Chondrocyte (in vitro differentiated cells): ENCODE measurements around the gene USP24. TPM values are rescaled to one million over a fixed set of nuclear protein-coding genes. Genes with fewer than 3 reads are reported as not detected.

Source experiments
- DNase-seq: peaks from one replicate; pipeline ENCODE4 v3.0.0; 2021; ENCODE audit warnings: mixed read lengths, low spot score
- H3K27ac Mint-ChIP-seq: one replicate; pipeline ENCODE4 v1.8.0; 2021; ENCODE audit warnings: mild to moderate bottlenecking, moderate library complexity, mixed read lengths; ENCODE audit not compliant: unreplicated experiment
- H3K27me3 Mint-ChIP-seq: 2 replicates; pipeline ENCODE4 v1.8.0; 2021; ENCODE audit warnings: low read depth, mixed read lengths
- H3K36me3 Mint-ChIP-seq: 2 replicates; pipeline ENCODE4 v1.8.0; 2021; ENCODE audit warnings: low read depth, mixed read lengths
- H3K4me1 Mint-ChIP-seq: 2 replicates; pipeline ENCODE4 v1.8.0; 2021; ENCODE audit warnings: low read depth, mild to moderate bottlenecking, mixed read lengths
- H3K4me3 Mint-ChIP-seq: one replicate; pipeline ENCODE4 v1.8.0; 2021; ENCODE audit warnings: mild to moderate bottlenecking, moderate library complexity, mixed read lengths; ENCODE audit not compliant: unreplicated experiment
- H3K9me3 Mint-ChIP-seq: 2 replicates; pipeline ENCODE4 v1.8.0; 2021; ENCODE audit warnings: low read depth, mixed read lengths
- total RNA-seq: library from RNA; stranded (reverse); gene quantifications from 3 replicates; pipeline ENCODE4 v1.2.1, GENCODE V29; 2021
- TF ChIP-seq, protein P1 (sequence below): fragments of 200-600 bp; sonication (generic); IDR thresholded peaks from 2 replicates; pipeline ENCODE4 v1.5.0; 2021; ENCODE audit warnings: antibody characterized with exemption, mild to moderate bottlenecking, moderate library complexity

USP24 gene
- total RNA-seq, 1 donor from 2014 or later: 25.8 TPM

DNA sequence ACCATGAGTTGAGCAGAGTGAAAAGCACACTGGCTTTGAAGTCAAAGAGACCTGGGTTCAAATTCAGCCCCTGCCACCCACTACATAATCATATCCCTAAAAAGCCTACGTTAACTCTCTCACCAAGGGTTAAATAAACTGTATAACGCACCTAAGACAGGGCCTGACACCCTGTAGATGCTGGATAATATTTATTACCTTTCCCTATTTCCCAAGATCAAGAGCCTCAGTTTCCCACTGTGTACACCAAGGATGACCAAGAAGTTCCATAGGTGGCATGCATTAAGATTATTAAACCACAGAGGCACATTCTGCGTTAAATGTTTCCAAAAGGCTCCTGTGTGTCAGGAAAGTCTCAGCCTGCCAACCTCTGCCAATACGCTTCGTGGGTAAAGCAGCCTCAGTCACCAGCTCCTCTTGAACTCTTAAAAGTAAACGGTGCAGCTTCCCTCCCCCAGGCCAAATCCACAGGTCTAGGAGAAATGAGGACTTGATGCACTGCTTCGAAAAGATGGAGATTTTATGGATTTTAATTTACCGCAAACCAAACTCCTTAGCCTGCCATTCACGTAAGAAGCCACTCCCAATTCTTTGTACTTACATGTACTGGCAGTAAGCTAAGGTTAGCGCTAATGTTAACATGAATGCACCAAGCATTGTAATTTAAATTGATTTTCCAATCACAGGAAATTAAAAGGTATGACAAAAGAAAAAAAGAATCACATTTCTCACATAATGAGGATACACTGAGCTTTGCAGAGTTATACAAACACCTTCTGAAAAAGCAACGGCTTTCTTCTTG is 2.6 kb downstream of the USP24 start:
- TF ChIP-seq, protein P1, sequence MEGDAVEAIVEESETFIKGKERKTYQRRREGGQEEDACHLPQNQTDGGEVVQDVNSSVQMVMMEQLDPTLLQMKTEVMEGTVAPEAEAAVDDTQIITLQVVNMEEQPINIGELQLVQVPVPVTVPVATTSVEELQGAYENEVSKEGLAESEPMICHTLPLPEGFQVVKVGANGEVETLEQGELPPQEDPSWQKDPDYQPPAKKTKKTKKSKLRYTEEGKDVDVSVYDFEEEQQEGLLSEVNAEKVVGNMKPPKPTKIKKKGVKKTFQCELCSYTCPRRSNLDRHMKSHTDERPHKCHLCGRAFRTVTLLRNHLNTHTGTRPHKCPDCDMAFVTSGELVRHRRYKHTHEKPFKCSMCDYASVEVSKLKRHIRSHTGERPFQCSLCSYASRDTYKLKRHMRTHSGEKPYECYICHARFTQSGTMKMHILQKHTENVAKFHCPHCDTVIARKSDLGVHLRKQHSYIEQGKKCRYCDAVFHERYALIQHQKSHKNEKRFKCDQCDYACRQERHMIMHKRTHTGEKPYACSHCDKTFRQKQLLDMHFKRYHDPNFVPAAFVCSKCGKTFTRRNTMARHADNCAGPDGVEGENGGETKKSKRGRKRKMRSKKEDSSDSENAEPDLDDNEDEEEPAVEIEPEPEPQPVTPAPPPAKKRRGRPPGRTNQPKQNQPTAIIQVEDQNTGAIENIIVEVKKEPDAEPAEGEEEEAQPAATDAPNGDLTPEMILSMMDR: no peak
- DNase-seq: no peak
- Mint-ChIP-seq H3K4me1 (peaks cover 75% of the 10 kb centered on the region), H3K9me3 (no peaks in the 10 kb centered on the region), H3K4me3 (peak overlapping the region; percentile 36), H3K27ac (peak overlapping the region; percentile 19), H3K36me3 (no peaks in the 10 kb centered on the region), H3K27me3 (no peaks in the 10 kb centered on the region)

DNA sequence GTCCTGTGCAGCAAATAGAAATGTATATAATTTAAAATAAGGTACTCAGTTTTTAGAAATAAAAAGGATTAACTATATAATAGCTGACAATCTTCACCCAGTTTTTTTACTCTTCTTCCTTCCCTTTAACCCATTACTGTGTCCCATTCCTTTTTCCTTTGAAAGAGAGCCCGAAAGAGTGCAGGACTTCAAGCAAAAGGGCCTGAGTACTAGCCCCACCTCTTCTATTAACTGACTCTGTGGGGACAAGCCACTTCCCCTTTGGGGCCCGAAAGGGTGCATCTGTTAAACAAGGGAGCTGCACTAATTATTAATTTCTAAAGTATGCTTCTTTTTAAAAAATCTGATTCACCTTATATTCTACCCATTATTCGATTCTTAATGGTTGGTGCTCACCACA is 3.3 kb downstream of the USP24 start:
- Mint-ChIP-seq H3K9me3 (no peaks in the 10 kb centered on the region), H3K4me3 (no peak overlapping the region), H3K4me1 (peaks cover 78% of the 10 kb centered on the region), H3K27me3 (no peaks in the 10 kb centered on the region), H3K27ac (peak overlapping the region; percentile 71), H3K36me3 (no peaks in the 10 kb centered on the region)
- TF ChIP-seq, protein P1: no peak
- no peak for DNase-seq

DNA sequence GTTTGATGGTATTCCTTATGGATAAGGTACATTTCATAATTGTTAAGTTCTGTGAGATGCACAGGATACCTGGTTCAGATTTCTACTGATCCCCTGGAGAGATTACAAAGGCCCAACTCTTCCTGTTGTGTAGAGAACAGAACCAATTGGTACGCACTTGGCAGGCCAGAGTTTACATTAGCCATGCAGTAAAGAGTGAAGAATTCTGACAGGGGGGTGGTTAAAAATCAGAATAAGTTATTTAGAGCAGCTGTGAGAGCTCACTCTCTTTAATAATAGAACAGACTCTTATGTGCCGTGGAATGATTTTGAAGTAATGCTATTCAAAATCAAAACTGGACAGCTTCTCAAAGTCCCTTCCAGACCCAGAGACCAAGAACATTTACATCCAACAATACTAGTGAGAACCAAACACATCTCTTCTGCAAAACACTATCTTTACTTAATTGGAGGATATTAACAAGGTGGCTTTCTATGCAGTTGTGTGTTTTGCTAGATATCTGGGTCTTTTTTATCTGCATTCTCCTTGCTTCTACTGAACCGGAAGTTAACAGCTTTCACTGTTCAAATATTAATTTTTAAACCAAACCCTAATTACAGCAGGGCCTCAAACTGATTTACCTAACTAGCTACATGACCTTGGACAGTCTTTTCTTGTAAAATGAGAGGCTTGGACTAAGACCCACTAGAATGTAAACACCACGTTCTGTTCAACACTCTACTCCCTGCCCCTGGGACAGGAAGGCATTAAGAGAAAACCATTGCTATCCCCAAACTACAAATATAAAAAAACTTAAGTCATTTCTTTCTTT is 4.0 kb downstream of the USP24 start:
- Mint-ChIP-seq H3K36me3 (no peaks in the 10 kb centered on the region), H3K4me1 (peaks cover 80% of the 10 kb centered on the region), H3K27me3 (no peaks in the 10 kb centered on the region), H3K9me3 (no peaks in the 10 kb centered on the region), H3K27ac (peak overlapping the region; percentile 71), H3K4me3 (no peak overlapping the region)
- TF ChIP-seq, protein P1: no peak
- no peak for DNase-seq

DNA sequence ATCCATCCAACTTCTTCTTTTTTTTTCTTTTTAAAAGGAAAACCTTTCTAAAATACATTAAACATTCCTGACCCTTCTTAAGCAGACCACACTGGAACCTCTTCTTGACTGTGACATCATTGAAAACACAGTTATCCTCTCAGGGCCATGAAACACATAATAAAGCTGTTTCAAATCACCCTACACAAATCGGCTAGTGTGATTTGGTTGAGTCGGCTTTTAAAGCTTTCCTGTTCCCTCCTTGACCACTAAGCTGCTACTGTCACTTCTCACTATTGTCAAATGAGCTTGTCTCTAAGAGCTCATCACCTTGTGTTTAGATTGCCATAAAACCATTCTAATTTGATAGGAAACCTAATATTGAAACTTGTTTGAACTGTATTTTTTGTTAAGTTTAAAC is 5.9 kb downstream of the USP24 start:
- TF ChIP-seq, protein P1: peak; percentile 18
- no peaks in the 10 kb centered on the region for H3K9me3 Mint-ChIP-seq
- no peak overlapping the region for H3K4me3 Mint-ChIP-seq
- peak overlapping the region; percentile 68 for H3K27ac Mint-ChIP-seq
- DNase-seq: no peak
- H3K36me3 Mint-ChIP-seq: no peaks in the 10 kb centered on the region
- no peaks in the 10 kb centered on the region for H3K27me3 Mint-ChIP-seq
- H3K4me1 Mint-ChIP-seq: peaks cover 88% of the 10 kb centered on the region

DNA sequence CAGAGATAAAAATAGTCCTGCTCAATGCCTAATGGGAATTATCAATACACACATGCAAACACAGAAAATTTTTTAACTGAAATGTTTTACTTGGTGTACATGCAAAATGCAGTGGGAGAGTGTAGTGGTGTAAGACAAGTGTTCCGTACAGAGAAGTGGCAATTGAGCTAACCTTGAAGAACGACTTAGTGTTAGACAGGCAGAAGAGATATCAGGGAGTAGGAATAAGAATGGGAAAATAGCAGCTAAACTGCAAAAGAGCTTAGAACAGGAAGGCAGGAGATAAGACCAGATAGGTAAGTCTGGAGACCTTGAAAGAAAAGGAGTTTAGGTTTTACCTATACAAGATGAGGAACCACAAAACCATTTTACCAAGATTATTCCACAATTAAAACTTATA is 9.0 kb downstream of the USP24 start:
- H3K27ac Mint-ChIP-seq: no peak overlapping the region

More for the DNA sequence above, 9.0 kb downstream of the USP24 start:
- no peaks in the 10 kb centered on the region for H3K27me3 Mint-ChIP-seq
- no peak for DNase-seq
- no peaks in the 10 kb centered on the region for H3K36me3 Mint-ChIP-seq
- H3K4me3 Mint-ChIP-seq: no peak overlapping the region
- peaks cover 78% of the 10 kb centered on the region for H3K4me1 Mint-ChIP-seq
- H3K9me3 Mint-ChIP-seq: no peaks in the 10 kb centered on the region
- TF ChIP-seq, protein P1: no peak
